IMR-90 (cell line): ENCODE measurements around the gene KRT78.

Source experiments
- BHLHE40 ChIP-seq: fragments of 150-350 bp; IDR thresholded peaks from 2 replicates; pipeline ENCODE4 v1.6.1; 2016; ENCODE audit warnings: mild to moderate bottlenecking, low read depth, low read length
- CEBPB ChIP-seq: IDR thresholded peaks from 2 replicates; pipeline ENCODE4 v1.6.1; 2012; ENCODE audit warnings: low read depth, low read length, improper control_type of control experiment
- CTCF ChIP-seq: conservative IDR thresholded peaks from 2 replicates; pipeline ENCODE4 v1.5.1; 2012; ENCODE audit warnings: mild to moderate bottlenecking, low read depth, low read length, improper control_type of control experiment
- ELK1 ChIP-seq: fragments of 150-350 bp; IDR thresholded peaks from 2 replicates; pipeline ENCODE4 v1.6.1; 2016; ENCODE audit warnings: low read depth, mild to moderate bottlenecking, low read length, moderate library complexity, borderline replicate concordance
- MXI1 ChIP-seq: IDR thresholded peaks from 2 replicates; pipeline ENCODE4 v1.6.1; 2012; ENCODE audit warnings: low read depth, mild to moderate bottlenecking, low read length, moderate library complexity, borderline replicate concordance
- POLR2A ChIP-seq: IDR thresholded peaks from 2 replicates; pipeline ENCODE4 v1.6.1; 2012; ENCODE audit warnings: mild to moderate bottlenecking, low read depth, low read length
- RAD21 ChIP-seq: IDR thresholded peaks from 2 replicates; pipeline ENCODE4 v1.6.1; 2012; ENCODE audit warnings: low read length, improper control_type of control experiment
- USF2 ChIP-seq: fragments of 150-350 bp; IDR thresholded peaks from 2 replicates; pipeline ENCODE4 v1.6.1; 2017; ENCODE audit warnings: mild to moderate bottlenecking, antibody characterized with exemption, low read length, low read depth

GRCh38 chr12:52832451-52832850, 16.3 kb downstream of the KRT78 start:
- TF ChIP-seq CTCF (no peak), USF2 (no peak), MXI1 (no peak), RAD21 (no peak), ELK1 (no peak), CEBPB (no peak), POLR2A (no peak), BHLHE40 (no peak)
